GM23338 (cell line): ENCODE results near the gene CAMTA1. TPM values are rescaled to one million over a fixed set of nuclear protein-coding genes. Genes with fewer than 3 reads are reported as not detected.

ENCODE experiments used
- ATAC-seq: fragments of 200-7000 bp; cut with Tn5 transposase; 3 replicates; pipeline ENCODE4 v1.9.1; 2020
- DNase-seq: peaks from one replicate; pipeline ENCODE4 v3.0.0-alpha.2; 2015; ENCODE audit warnings: low spot score
- H2AFZ ChIP-seq: fragments of 200-600 bp; sonication (generic); 2 replicates; pipeline ENCODE4 v1.8.0; 2016; ENCODE audit warnings: antibody characterized with exemption, mild to moderate bottlenecking, moderate library complexity
- H3F3A ChIP-seq: fragments of 200-600 bp; sonication (generic); replicated peaks from 2 replicates; pipeline ENCODE4 v1.8.0; 2017; ENCODE audit warnings: antibody characterized with exemption, mixed run types, low read depth
- H3K27ac ChIP-seq: fragments of 200-600 bp; sonication (generic); 2 replicates; pipeline ENCODE4 v1.6.1; 2016; ENCODE audit warnings: low read depth
- H3K27me3 ChIP-seq: fragments of 200-600 bp; sonication (generic); 2 replicates; pipeline ENCODE4 v1.8.0; 2016; ENCODE audit warnings: mild to moderate bottlenecking, mixed run types, moderate library complexity; ENCODE audit not compliant: insufficient read depth
- H3K36me3 ChIP-seq: fragments of 200-600 bp; sonication (generic); 2 replicates; pipeline ENCODE4 v1.8.0; 2016; ENCODE audit warnings: mild to moderate bottlenecking; ENCODE audit not compliant: insufficient read depth
- H3K4me1 ChIP-seq: fragments of 200-600 bp; sonication (generic); 2 replicates; pipeline ENCODE4 v1.8.0; 2016; ENCODE audit warnings: mild to moderate bottlenecking, moderate library complexity; ENCODE audit not compliant: insufficient read depth
- H3K4me2 ChIP-seq: fragments of 200-600 bp; sonication (generic); 2 replicates; pipeline ENCODE4 v1.7.1; 2017; ENCODE audit warnings: mixed run types
- H3K4me3 ChIP-seq: fragments of 200-600 bp; sonication (generic); 2 replicates; pipeline ENCODE4 v1.6.1; 2016; ENCODE audit warnings: mixed run types
- H3K79me2 ChIP-seq: fragments of 200-600 bp; sonication (generic); replicated peaks from 2 replicates; pipeline ENCODE4 v1.8.0; 2017; ENCODE audit warnings: mild to moderate bottlenecking; ENCODE audit not compliant: insufficient read depth
- H3K9me2 ChIP-seq: fragments of 200-600 bp; sonication (generic); 2 replicates; pipeline ENCODE4 v1.8.0; 2017; ENCODE audit not compliant: insufficient read depth
- H4K20me1 ChIP-seq: fragments of 200-600 bp; sonication (generic); replicated peaks from 2 replicates; pipeline ENCODE4 v1.8.0; 2017; ENCODE audit warnings: mild to moderate bottlenecking; ENCODE audit not compliant: insufficient read depth
- H3K27ac Mint-ChIP-seq: 2 replicates; pipeline ENCODE4 v1.8.0; 2020; ENCODE audit warnings: inconsistent platforms, mild to moderate bottlenecking, moderate library complexity, mixed read lengths
- H3K27me3 Mint-ChIP-seq: 3 replicates; pipeline ENCODE4 v1.8.0; 2022; ENCODE audit warnings: low read depth, mild to moderate bottlenecking, moderate library complexity, mixed read lengths, inconsistent platforms; ENCODE audit not compliant: insufficient read depth, poor library complexity
- H3K36me3 Mint-ChIP-seq: 3 replicates; pipeline ENCODE4 v1.8.0; 2021; ENCODE audit warnings: low read depth, mild to moderate bottlenecking, inconsistent platforms, moderate library complexity, mixed read lengths
- H3K4me1 Mint-ChIP-seq: 3 replicates; pipeline ENCODE4 v1.8.0; 2020; ENCODE audit warnings: mild to moderate bottlenecking, inconsistent platforms, mixed read lengths
- H3K4me3 Mint-ChIP-seq: 3 replicates; pipeline ENCODE4 v1.8.0; 2021; ENCODE audit warnings: moderate library complexity, mild to moderate bottlenecking, inconsistent platforms, mixed read lengths
- H3K9me3 Mint-ChIP-seq: 3 replicates; pipeline ENCODE4 v1.8.0; 2020; ENCODE audit warnings: moderate library complexity, mild to moderate bottlenecking, inconsistent platforms, mixed read lengths
- CREB1 ChIP-seq: fragments of 250-450 bp; sonication (Bioruptor Pico); IDR thresholded peaks from 2 replicates; pipeline ENCODE4 v1.5.0; 2020; ENCODE audit warnings: low read depth, mild to moderate bottlenecking, moderate library complexity
- CTCF ChIP-seq, 2 experiments: fragments of 200-600 bp in 1 of 2; sonication (generic) in 1 of 2; conservative IDR thresholded peaks; 2 replicates each; pipeline versions ENCODE4 v1.5.1 to v1.6.1; 2016 to 2017; ENCODE audit warnings: antibody characterized with exemption in 2 of 2, low read depth in 2 of 2, mild to moderate bottlenecking in 2 of 2, moderate library complexity in 1 of 2
- ETS1 ChIP-seq: IDR thresholded peaks from 2 replicates; pipeline ENCODE4 v1.6.1; 2016; ENCODE audit warnings: antibody characterized with exemption
- EZH2 ChIP-seq: fragments of 200-600 bp; sonication (generic); IDR thresholded peaks from one replicate; pipeline ENCODE4 v1.8.0; 2017; ENCODE audit warnings: antibody characterized with exemption, mild to moderate bottlenecking, low read depth; ENCODE audit not compliant: unreplicated experiment
- EZH2phosphoT487 ChIP-seq: fragments of 200-600 bp; sonication (generic); IDR thresholded peaks from one replicate; pipeline ENCODE4 v1.8.1; 2018; ENCODE audit warnings: antibody characterized with exemption; ENCODE audit not compliant: unreplicated experiment
- JUNB ChIP-seq: IDR thresholded peaks from one replicate; pipeline ENCODE4 v1.6.1; 2016; ENCODE audit warnings: antibody characterized with exemption; ENCODE audit not compliant: unreplicated experiment
- NANOG ChIP-seq: IDR thresholded peaks from 2 replicates; pipeline ENCODE4 v1.6.1; 2016; ENCODE audit warnings: antibody characterized with exemption, borderline replicate concordance
- POLR2AphosphoS5 ChIP-seq: IDR thresholded peaks from 2 replicates; pipeline ENCODE4 v1.6.1; 2016; ENCODE audit warnings: antibody characterized with exemption, low read depth
- REST ChIP-seq: IDR thresholded peaks from one replicate; pipeline ENCODE4 v1.6.1; 2018; ENCODE audit warnings: antibody characterized with exemption; ENCODE audit not compliant: unreplicated experiment
- STAT1 ChIP-seq: IDR thresholded peaks from one replicate; pipeline ENCODE4 v1.6.1; 2016; ENCODE audit warnings: antibody characterized with exemption; ENCODE audit not compliant: unreplicated experiment
- ZNF114 ChIP-seq: fragments of 250-450 bp; sonication (Bioruptor Pico); IDR thresholded peaks from 2 replicates; pipeline ENCODE4 v1.5.0; 2020; ENCODE audit warnings: mild to moderate bottlenecking, moderate library complexity
- ZNF331 ChIP-seq: fragments of 250-450 bp; sonication (Bioruptor Pico); IDR thresholded peaks from 2 replicates; pipeline ENCODE4 v1.5.0; 2020; ENCODE audit warnings: low read depth, mild to moderate bottlenecking, moderate library complexity
- ZNF462 ChIP-seq: fragments of 250-450 bp; sonication (Bioruptor Pico); IDR thresholded peaks from 2 replicates; pipeline ENCODE4 v1.5.0; 2020; ENCODE audit warnings: mild to moderate bottlenecking, moderate library complexity
- polyA plus RNA-seq: library from polyadenylated mRNA; unstranded; fragments of >200 nt; fragmentation: Nextera tagmentation; extraction: Ambion mirVana; gene quantifications from 2 replicates; pipeline ENCODE4 v1.2.1, GENCODE V29; 2016
- total RNA-seq: library from RNA; depleted of rRNA; stranded (reverse); fragments of >200 nt; shearing (Covaris generic); gene quantifications from 2 replicates; pipeline ENCODE4 v1.2.3, GENCODE V29; 2014

Gene CAMTA1
- total and polyA plus RNA-seq, 2 experiments from 2014 or later: 115 to 519 TPM

GRCh38 chr1:7485826-7486225 lies 700.6 kb downstream of the CAMTA1 start:
- no peaks in the 10 kb centered on the region for H3K36me3 ChIP-seq
- H3F3A ChIP-seq: 0 out of 2 replicates have a peak, but pooled peaks cover 4% of the 10 kb centered on the region
- Mint-ChIP-seq H3K36me3 (no peaks in the 10 kb centered on the region), H3K27ac (no peak overlapping the region), H3K27me3 (peaks cover 3% of the 10 kb centered on the region), H3K4me3 (no peak overlapping the region), H3K9me3 (no peaks in the 10 kb centered on the region), H3K4me1 (peaks cover 7% of the 10 kb centered on the region)
- no peak overlapping the region for H3K4me3 ChIP-seq
- no peak for ATAC-seq
- H3K4me1 ChIP-seq: no peaks in the 10 kb centered on the region
- TF ChIP-seq JUNB (no peak), CTCF (conservative IDR thresholded peaks at IDR 0.05; ENCODE audit: low read depth in 2 of 2) (no peak), ZNF331 (CRISPR knock-in tag) (no peak), CREB1 (CRISPR knock-in tag) (no peak), NANOG (no peak), ETS1 (no peak), ZNF114 (no peak), POLR2AphosphoS5 (no peak), EZH2phosphoT487 (no peak), REST (no peak), ZNF462 (CRISPR knock-in tag) (no peak), STAT1 (no peak), EZH2 (no peak)
- no peaks in the 10 kb centered on the region for H3K27me3 ChIP-seq
- H3K4me2 ChIP-seq: no peak overlapping the region
- H2AFZ ChIP-seq: no peak overlapping the region
- no peak for DNase-seq
- no peaks in the 10 kb centered on the region for H4K20me1 ChIP-seq
- H3K27ac ChIP-seq: no peak overlapping the region
- H3K9me2 ChIP-seq: no peaks in the 10 kb centered on the region
- H3K79me2 ChIP-seq: no peaks in the 10 kb centered on the region
